Measurements from ENCODE around the gene MAST4. TPM values are rescaled to one million over a fixed set of nuclear protein-coding genes. Genes with fewer than 3 reads are reported as not detected.

Gene MAST4
- total RNA-seq, 1 donor from 2014 or later, result 10.4 TPM

DNA sequence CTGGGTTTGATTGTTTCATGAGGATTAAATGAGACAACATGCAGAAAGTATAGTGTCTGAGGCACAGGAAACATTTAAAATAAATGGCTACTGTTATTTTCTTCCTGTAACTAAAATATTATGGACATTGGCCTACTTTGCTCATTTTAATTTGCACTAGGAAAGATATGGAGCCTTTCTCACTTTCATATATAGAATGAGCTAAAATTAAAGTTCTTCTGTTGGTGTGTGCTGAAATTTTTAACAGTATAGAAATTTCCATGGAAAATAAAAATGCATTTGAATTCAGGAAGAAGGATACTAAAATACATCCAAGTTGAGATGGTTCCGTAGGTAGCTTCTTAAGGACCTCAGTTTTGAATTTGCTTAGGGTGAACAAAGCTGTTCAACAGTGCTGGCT, 131.9 kb downstream of the MAST4 start:
- Histone ChIP-seq H3K4me1 (ENCODE audit: control insufficient read depth in 3 of 3, insufficient read depth in 3 of 3, low read length in 3 of 3) (no peaks in the 10 kb centered on the region), H3K9ac (ENCODE audit: low read depth in 1 of 3, low read length in 3 of 3) (no peak overlapping the region), H3K27me3 (ENCODE audit: control insufficient read depth in 3 of 3, insufficient read depth in 3 of 3, low read length in 3 of 3) (no peaks in the 10 kb centered on the region), H3K9me3 (ENCODE audit: control insufficient read depth in 3 of 3, low read length in 3 of 3) (no peaks in the 10 kb centered on the region), H3K4me3 (ENCODE audit: low read length in 3 of 3) (no peak overlapping the region), H3K36me3 (ENCODE audit: control insufficient read depth in 3 of 3, insufficient read depth in 3 of 3, low read length in 3 of 3) (no peaks in the 10 kb centered on the region), H3K27ac (ENCODE audit: low read depth, low read length) (no peak overlapping the region)

DNA sequence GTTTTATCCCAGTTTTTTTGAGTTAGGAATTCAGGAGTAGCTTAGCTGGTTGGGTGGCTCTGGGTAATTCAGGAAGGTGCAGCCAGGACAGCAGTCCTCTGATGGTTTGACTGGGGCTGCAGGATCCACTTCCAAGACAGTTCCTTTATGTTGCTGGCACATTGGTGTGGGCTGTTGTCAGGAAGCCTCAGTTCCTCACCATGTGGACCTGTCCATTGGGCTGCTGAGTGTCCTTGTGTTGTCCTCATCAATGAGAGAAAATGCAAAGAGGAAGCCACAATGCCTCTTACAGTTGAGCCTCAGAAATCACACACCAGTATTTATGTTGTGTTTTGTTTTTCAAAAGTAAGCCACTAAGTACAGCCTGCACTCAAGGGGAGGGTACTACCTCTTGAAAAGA, 140.9 kb downstream of the MAST4 start:
- no peak overlapping the region for H3K27ac ChIP-seq (ENCODE audit: low read depth, low read length)
- peaks cover 0 to 2% (median 0%) of the 10 kb centered on the region in 3 donors for H3K27me3 ChIP-seq (ENCODE audit: control insufficient read depth in 3 of 3, insufficient read depth in 3 of 3, low read length in 3 of 3)
- no peaks in the 10 kb centered on the region for H3K4me1 ChIP-seq (ENCODE audit: control insufficient read depth in 3 of 3, insufficient read depth in 3 of 3, low read length in 3 of 3)
- no peaks in the 10 kb centered on the region for H3K36me3 ChIP-seq (ENCODE audit: control insufficient read depth in 3 of 3, insufficient read depth in 3 of 3, low read length in 3 of 3)
- H3K9ac ChIP-seq (ENCODE audit: low read depth in 1 of 3, low read length in 3 of 3), result no peak overlapping the region
- H3K4me3 ChIP-seq (ENCODE audit: low read length in 3 of 3), result no peak overlapping the region
- no peaks in the 10 kb centered on the region for H3K9me3 ChIP-seq (ENCODE audit: control insufficient read depth in 3 of 3, low read length in 3 of 3)

DNA sequence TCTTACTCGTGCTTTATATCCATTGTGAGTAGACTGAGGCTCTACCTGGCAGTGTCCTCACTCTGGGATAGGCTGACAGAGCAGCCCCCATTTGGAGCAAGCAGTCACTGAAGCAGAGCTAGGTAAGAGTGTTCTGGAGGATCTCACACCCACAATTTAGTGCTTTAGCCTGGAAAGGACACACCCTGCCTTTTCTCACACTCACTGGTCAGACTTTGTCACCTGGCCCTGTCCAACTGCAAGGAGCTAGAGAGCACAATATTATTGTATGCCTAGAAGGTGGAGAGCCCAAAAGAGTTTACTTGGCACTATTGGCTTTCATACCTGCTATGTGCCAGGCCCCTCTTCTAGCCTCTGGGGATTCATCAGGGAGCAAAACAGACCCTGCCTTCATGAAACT, 141.9 kb downstream of the MAST4 start:
- H3K27me3 ChIP-seq (ENCODE audit: control insufficient read depth in 3 of 3, insufficient read depth in 3 of 3, low read length in 3 of 3), result peaks cover 0 to 2% (median 0%) of the 10 kb centered on the region in 3 donors
- H3K4me1 ChIP-seq (ENCODE audit: control insufficient read depth in 3 of 3, insufficient read depth in 3 of 3, low read length in 3 of 3), result no peaks in the 10 kb centered on the region
- H3K4me3 ChIP-seq (ENCODE audit: low read length in 3 of 3), result no peak overlapping the region
- no peak overlapping the region for H3K27ac ChIP-seq (ENCODE audit: low read depth, low read length)
- no peak overlapping the region for H3K9ac ChIP-seq (ENCODE audit: low read depth in 1 of 3, low read length in 3 of 3)
- no peaks in the 10 kb centered on the region for H3K9me3 ChIP-seq (ENCODE audit: control insufficient read depth in 3 of 3, low read length in 3 of 3)
- H3K36me3 ChIP-seq (ENCODE audit: control insufficient read depth in 3 of 3, insufficient read depth in 3 of 3, low read length in 3 of 3), result no peaks in the 10 kb centered on the region

DNA sequence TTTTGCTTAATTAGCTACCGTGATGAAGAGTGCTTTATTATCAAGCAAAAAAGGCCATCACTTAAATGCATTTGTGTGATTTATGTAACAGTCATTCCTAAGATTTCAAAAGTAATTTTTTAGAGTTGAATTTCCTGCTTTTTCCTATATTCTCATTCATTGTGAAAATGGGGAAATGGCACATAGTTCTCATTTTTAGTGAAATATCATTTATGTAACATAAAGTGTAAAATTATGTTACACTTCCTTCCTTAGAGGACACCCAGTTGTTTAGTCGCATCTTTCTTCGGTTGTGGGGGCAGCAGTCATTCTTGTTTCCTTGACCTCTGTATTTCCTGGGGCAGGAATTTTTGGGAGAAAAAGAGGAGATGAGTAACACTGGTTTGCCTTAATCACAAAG, 142.8 kb downstream of the MAST4 start:
- Histone ChIP-seq H3K36me3 (ENCODE audit: control insufficient read depth in 3 of 3, insufficient read depth in 3 of 3, low read length in 3 of 3) (no peaks in the 10 kb centered on the region), H3K9me3 (ENCODE audit: control insufficient read depth in 3 of 3, low read length in 3 of 3) (no peaks in the 10 kb centered on the region), H3K27ac (ENCODE audit: low read depth, low read length) (no peak overlapping the region), H3K4me1 (ENCODE audit: control insufficient read depth in 3 of 3, insufficient read depth in 3 of 3, low read length in 3 of 3) (peaks cover 0 to 3% (median 0%) of the 10 kb centered on the region in 3 donors), H3K27me3 (ENCODE audit: control insufficient read depth in 3 of 3, insufficient read depth in 3 of 3, low read length in 3 of 3) (peaks cover 0 to 2% (median 0%) of the 10 kb centered on the region in 3 donors), H3K4me3 (ENCODE audit: low read length in 3 of 3) (no peak overlapping the region), H3K9ac (ENCODE audit: low read depth in 1 of 3, low read length in 3 of 3) (no peak overlapping the region)

DNA sequence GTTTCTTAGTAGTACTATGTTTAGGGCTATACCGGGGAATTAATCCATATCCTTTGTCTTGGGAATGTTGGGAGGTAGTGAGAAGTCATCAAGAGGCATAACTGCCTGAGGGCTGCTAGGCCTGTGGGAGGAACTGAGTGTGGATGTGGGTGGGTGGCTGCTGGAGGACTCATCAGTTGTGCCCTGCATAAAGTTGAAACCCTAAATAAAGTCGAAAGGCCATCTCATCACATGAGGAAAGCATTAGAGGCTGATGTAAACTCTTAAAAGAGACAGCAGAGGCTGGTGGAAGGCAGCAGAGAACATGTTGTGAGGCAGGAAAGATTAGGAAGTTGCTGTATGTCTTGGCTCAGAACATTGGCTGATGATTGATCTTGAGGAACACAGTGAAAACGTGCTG, 143.8 kb downstream of the MAST4 start:
- Histone ChIP-seq H3K4me3 (ENCODE audit: low read length in 3 of 3) (no peak overlapping the region), H3K36me3 (ENCODE audit: control insufficient read depth in 3 of 3, insufficient read depth in 3 of 3, low read length in 3 of 3) (no peaks in the 10 kb centered on the region), H3K4me1 (ENCODE audit: control insufficient read depth in 3 of 3, insufficient read depth in 3 of 3, low read length in 3 of 3) (peaks cover 0 to 3% (median 0%) of the 10 kb centered on the region in 3 donors), H3K9me3 (ENCODE audit: control insufficient read depth in 3 of 3, low read length in 3 of 3) (no peaks in the 10 kb centered on the region), H3K27me3 (ENCODE audit: control insufficient read depth in 3 of 3, insufficient read depth in 3 of 3, low read length in 3 of 3) (peaks cover 0 to 2% (median 0%) of the 10 kb centered on the region in 3 donors), H3K27ac (ENCODE audit: low read depth, low read length) (no peak overlapping the region), H3K9ac (ENCODE audit: low read depth in 1 of 3, low read length in 3 of 3) (no peak overlapping the region)

DNA sequence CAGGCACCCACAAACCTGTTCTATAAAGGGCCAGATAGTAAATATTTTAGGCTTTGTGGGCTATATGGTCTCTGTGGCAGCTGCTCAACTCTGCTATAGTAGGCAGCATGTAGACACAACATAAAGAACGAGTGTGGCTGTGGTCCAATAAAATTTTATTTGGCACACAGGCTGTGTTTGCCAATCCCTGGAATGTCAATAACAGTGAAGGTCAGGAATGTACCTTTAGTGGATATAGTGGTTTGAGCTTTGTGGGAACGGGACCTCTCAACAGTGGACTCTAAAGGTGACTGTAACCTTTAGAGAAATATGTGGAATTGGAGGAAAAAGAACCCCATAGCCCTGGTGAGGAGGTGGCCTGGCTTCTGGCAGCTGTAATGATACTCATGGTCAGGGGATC, 145.2 kb downstream of the MAST4 start:
- Histone ChIP-seq H3K4me1 (ENCODE audit: control insufficient read depth in 3 of 3, insufficient read depth in 3 of 3, low read length in 3 of 3) (peaks cover 0 to 3% (median 0%) of the 10 kb centered on the region in 3 donors), H3K9ac (ENCODE audit: low read depth in 1 of 3, low read length in 3 of 3) (no peak overlapping the region), H3K4me3 (ENCODE audit: low read length in 3 of 3) (no peak overlapping the region), H3K27ac (ENCODE audit: low read depth, low read length) (no peak overlapping the region), H3K27me3 (ENCODE audit: control insufficient read depth in 3 of 3, insufficient read depth in 3 of 3, low read length in 3 of 3) (peaks cover 0 to 2% (median 0%) of the 10 kb centered on the region in 3 donors), H3K36me3 (ENCODE audit: control insufficient read depth in 3 of 3, insufficient read depth in 3 of 3, low read length in 3 of 3) (no peaks in the 10 kb centered on the region), H3K9me3 (ENCODE audit: control insufficient read depth in 3 of 3, low read length in 3 of 3) (no peaks in the 10 kb centered on the region)

DNA sequence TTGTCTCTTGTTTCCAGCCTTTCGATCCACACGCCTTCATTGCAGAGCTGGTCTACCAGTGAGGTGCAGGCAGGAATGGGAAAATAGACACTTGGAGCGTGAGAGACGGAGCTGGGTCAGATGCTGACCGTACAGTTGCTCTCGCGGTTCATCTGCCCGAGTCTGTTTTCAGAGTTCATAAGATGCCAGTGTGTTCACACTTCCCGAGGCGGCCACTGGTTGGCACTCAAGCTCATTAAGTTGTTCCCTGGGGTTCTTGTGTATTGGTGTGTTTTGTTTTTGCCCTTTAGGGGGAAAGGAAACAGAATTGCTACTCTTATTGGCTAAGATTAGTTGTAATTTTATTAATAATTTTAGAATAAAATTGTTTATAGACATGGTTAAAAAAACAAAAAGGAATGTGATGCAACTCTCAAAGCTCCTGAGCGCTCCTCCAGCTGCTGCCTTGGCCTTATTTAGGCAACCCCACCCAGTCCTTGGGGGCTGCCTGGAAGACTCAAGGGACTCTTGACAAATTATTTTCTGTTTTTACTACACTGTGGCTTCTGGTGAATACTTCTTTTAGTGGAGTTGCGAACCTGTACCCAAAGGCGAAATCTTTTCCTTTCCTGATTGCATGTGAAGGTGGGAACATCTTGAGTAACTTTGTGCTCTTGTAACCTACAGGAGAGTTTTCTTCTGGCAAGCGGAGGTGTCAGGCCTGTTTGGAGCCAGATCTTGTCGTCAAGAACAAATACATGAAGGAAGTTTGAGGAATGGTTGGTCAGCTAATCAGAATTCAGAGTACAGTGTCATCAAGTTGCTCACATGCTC, 146.1 kb downstream of the MAST4 start:
- H3K27me3 ChIP-seq (ENCODE audit: control insufficient read depth in 3 of 3, insufficient read depth in 3 of 3, low read length in 3 of 3), result peaks cover 0 to 2% (median 0%) of the 10 kb centered on the region in 3 donors
- H3K36me3 ChIP-seq (ENCODE audit: control insufficient read depth in 3 of 3, insufficient read depth in 3 of 3, low read length in 3 of 3), result no peaks in the 10 kb centered on the region
- H3K9ac ChIP-seq (ENCODE audit: low read depth in 1 of 3, low read length in 3 of 3), result no peak overlapping the region
- H3K4me1 ChIP-seq (ENCODE audit: control insufficient read depth in 3 of 3, insufficient read depth in 3 of 3, low read length in 3 of 3), result peaks cover 0 to 3% (median 0%) of the 10 kb centered on the region in 3 donors
- no peaks in the 10 kb centered on the region for H3K9me3 ChIP-seq (ENCODE audit: control insufficient read depth in 3 of 3, low read length in 3 of 3)
- H3K27ac ChIP-seq (ENCODE audit: low read depth, low read length), result no peak overlapping the region
- no peak overlapping the region for H3K4me3 ChIP-seq (ENCODE audit: low read length in 3 of 3)

DNA sequence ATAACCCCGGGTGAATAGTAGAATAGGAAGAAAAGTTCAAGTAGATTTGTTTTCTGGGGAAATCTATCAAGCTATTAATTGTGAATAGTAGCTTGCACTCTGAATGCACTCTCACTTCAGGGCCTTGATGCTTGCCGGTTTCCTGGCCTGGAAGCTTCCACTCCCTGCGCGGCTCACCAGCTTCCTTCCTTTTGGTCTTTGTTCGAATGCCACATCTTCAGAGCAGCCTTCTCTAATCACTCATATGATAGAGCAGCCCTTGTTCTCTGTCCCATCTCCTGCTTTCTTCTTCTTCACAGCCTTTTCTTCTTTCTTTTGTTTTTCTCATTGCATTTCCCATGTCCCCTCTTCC, 146.7 kb downstream of the MAST4 start:
- Histone ChIP-seq H3K27me3 (ENCODE audit: control insufficient read depth in 3 of 3, insufficient read depth in 3 of 3, low read length in 3 of 3) (peaks cover 0 to 2% (median 0%) of the 10 kb centered on the region in 3 donors), H3K9ac (ENCODE audit: low read depth in 1 of 3, low read length in 3 of 3) (no peak overlapping the region), H3K4me1 (ENCODE audit: control insufficient read depth in 3 of 3, insufficient read depth in 3 of 3, low read length in 3 of 3) (peaks cover 0 to 3% (median 0%) of the 10 kb centered on the region in 3 donors), H3K4me3 (ENCODE audit: low read length in 3 of 3) (no peak overlapping the region), H3K36me3 (ENCODE audit: control insufficient read depth in 3 of 3, insufficient read depth in 3 of 3, low read length in 3 of 3) (no peaks in the 10 kb centered on the region), H3K9me3 (ENCODE audit: control insufficient read depth in 3 of 3, low read length in 3 of 3) (no peaks in the 10 kb centered on the region), H3K27ac (ENCODE audit: low read depth, low read length) (no peak overlapping the region)

DNA sequence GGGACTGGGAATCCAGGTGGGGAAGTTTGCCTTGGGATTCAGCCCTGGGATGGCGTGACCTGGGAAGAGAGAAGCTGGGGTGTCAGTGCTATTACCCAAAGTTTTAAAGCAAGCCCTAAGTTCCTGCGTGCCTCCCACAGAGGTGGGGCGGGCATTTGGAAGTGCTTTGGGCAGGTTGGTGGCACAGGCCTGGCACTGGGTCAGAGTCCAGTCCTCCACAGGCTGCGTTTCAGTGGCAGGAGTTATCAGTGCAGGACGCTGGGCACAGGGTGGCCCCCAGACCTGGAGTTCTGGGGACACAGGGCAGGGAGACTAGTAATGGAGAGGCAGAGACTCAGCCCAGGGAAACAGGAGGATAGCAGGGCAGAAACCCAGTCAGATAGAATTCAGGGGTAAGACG, 147.2 kb downstream of the MAST4 start:
- Histone ChIP-seq H3K27me3 (ENCODE audit: control insufficient read depth in 3 of 3, insufficient read depth in 3 of 3, low read length in 3 of 3) (peaks cover 0 to 1% (median 0%) of the 10 kb centered on the region in 3 donors), H3K27ac (ENCODE audit: low read depth, low read length) (no peak overlapping the region), H3K9me3 (ENCODE audit: control insufficient read depth in 3 of 3, low read length in 3 of 3) (no peaks in the 10 kb centered on the region), H3K4me1 (ENCODE audit: control insufficient read depth in 3 of 3, insufficient read depth in 3 of 3, low read length in 3 of 3) (peaks cover 0 to 3% (median 0%) of the 10 kb centered on the region in 3 donors), H3K9ac (ENCODE audit: low read depth in 1 of 3, low read length in 3 of 3) (no peak overlapping the region), H3K4me3 (ENCODE audit: low read length in 3 of 3) (no peak overlapping the region), H3K36me3 (ENCODE audit: control insufficient read depth in 3 of 3, insufficient read depth in 3 of 3, low read length in 3 of 3) (no peaks in the 10 kb centered on the region)

DNA sequence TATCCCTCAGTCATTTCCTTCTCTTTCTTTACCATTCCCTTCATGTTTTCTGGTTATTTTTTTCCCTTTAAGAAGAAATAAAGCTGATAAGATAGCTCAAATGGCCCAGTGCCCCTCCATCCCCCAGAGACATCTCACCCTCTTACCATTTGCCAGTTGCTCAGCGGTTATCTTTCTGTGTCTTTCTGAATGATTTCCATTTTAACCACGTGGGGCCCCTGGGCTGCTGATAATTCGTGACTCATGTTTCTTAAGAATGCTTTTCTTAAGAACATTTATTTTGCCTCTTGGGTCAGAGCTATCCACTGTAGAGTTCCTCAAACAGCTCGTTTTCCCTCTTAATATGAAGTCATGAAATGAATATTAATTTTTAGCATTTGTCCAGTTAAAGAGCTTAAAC, 147.8 kb downstream of the MAST4 start:
- Histone ChIP-seq H3K9me3 (ENCODE audit: control insufficient read depth in 3 of 3, low read length in 3 of 3) (no peaks in the 10 kb centered on the region), H3K27me3 (ENCODE audit: control insufficient read depth in 3 of 3, insufficient read depth in 3 of 3, low read length in 3 of 3) (no peaks in the 10 kb centered on the region), H3K9ac (ENCODE audit: low read depth in 1 of 3, low read length in 3 of 3) (no peak overlapping the region), H3K36me3 (ENCODE audit: control insufficient read depth in 3 of 3, insufficient read depth in 3 of 3, low read length in 3 of 3) (no peaks in the 10 kb centered on the region), H3K27ac (ENCODE audit: low read depth, low read length) (no peak overlapping the region), H3K4me3 (ENCODE audit: low read length in 3 of 3) (no peak overlapping the region), H3K4me1 (ENCODE audit: control insufficient read depth in 3 of 3, insufficient read depth in 3 of 3, low read length in 3 of 3) (peaks cover 0 to 3% (median 0%) of the 10 kb centered on the region in 3 donors)
